BLaER1 (cell line): ENCODE data around the gene CELF1.
"Not testable (repeated sequence)": the region's sequence is repeated elsewhere in the genome, so short reads cannot be mapped to it uniquely, and the experiment has no call there.

Experiments used
- H3K27ac ChIP-seq: shearing (Covaris generic); formaldehyde crosslinking; 2 replicates; pipeline ENCODE4 v1.8.1; 2022
- H3K27me3 ChIP-seq: shearing (Covaris generic); formaldehyde crosslinking; 2 replicates; pipeline ENCODE4 v1.8.1; 2022
- H3K36me3 ChIP-seq: shearing (Covaris generic); formaldehyde crosslinking; 2 replicates; pipeline ENCODE4 v1.8.1; 2022
- H3K4me1 ChIP-seq: shearing (Covaris generic); formaldehyde crosslinking; 2 replicates; pipeline ENCODE4 v1.8.1; 2022
- H3K4me2 ChIP-seq: shearing (Covaris generic); formaldehyde crosslinking; 2 replicates; pipeline ENCODE4 v1.8.1; 2022
- H3K4me3 ChIP-seq: shearing (Covaris generic); formaldehyde crosslinking; 2 replicates; pipeline ENCODE4 v1.8.1; 2022
- H3K9ac ChIP-seq: shearing (Covaris generic); formaldehyde crosslinking; 2 replicates; pipeline ENCODE4 v1.8.1; 2022
- H3K9me3 ChIP-seq: shearing (Covaris generic); formaldehyde crosslinking; 2 replicates; pipeline ENCODE4 v1.8.1; 2022
- H4K20me1 ChIP-seq: shearing (Covaris generic); formaldehyde crosslinking; 2 replicates; pipeline ENCODE4 v1.8.1; 2022
- Cebpa-rat ChIP-seq: shearing (Covaris generic); IDR thresholded peaks from 2 replicates; pipeline ENCODE4 v1.8.1; 2022

Gene CELF1

GRCh38 chr11:47529951-47530350, 23.0 kb downstream of the CELF1 start:
- no peak overlapping the region for H3K4me2 ChIP-seq
- H3K9me3 ChIP-seq = no peaks in the 10 kb centered on the region
- peaks cover 58% of the 10 kb centered on the region for H3K36me3 ChIP-seq
- TF ChIP-seq Cebpa-rat = no peak
- H3K4me3 ChIP-seq = no peak overlapping the region
- H4K20me1 ChIP-seq = peaks cover 100% of the 10 kb centered on the region
- H3K9ac ChIP-seq = no peak overlapping the region
- H3K27me3 ChIP-seq = no peaks in the 10 kb centered on the region
- no peak overlapping the region for H3K27ac ChIP-seq
- H3K4me1 ChIP-seq = peaks cover 57% of the 10 kb centered on the region

GRCh38 chr11:47527186-47527585, 25.7 kb downstream of the CELF1 start:
- H3K4me3 ChIP-seq = no peak overlapping the region
- H4K20me1 ChIP-seq = peaks cover 100% of the 10 kb centered on the region
- TF ChIP-seq Cebpa-rat = no peak
- H3K9me3 ChIP-seq = no peaks in the 10 kb centered on the region
- H3K36me3 ChIP-seq = peaks cover 61% of the 10 kb centered on the region
- H3K27ac ChIP-seq = no peak overlapping the region
- no peak overlapping the region for H3K9ac ChIP-seq
- no peak overlapping the region for H3K4me2 ChIP-seq
- H3K4me1 ChIP-seq = peaks cover 51% of the 10 kb centered on the region
- no peaks in the 10 kb centered on the region for H3K27me3 ChIP-seq

GRCh38 chr11:47526032-47526431, 26.9 kb downstream of the CELF1 start:
- Histone ChIP-seq H3K4me2 (peak overlapping the region; percentile 10; the same call in 1 of the 2 replicates), H4K20me1 (peaks cover 100% of the 10 kb centered on the region), H3K36me3 (peaks cover 56% of the 10 kb centered on the region), H3K4me1 (peaks cover 43% of the 10 kb centered on the region)
- H3K27ac ChIP-seq, H3K9ac ChIP-seq, H3K9me3 ChIP-seq, H3K27me3 ChIP-seq, H3K4me3 ChIP-seq: not testable (repeated sequence)

- peaks cover 49% of the 10 kb centered on the region for H3K36me3 ChIP-seq
- TF ChIP-seq Cebpa-rat = no peak
- peaks cover 100% of the 10 kb centered on the region for H4K20me1 ChIP-seq
- no peaks in the 10 kb centered on the region for H3K9me3 ChIP-seq
- H3K9ac ChIP-seq = peak overlapping the region; percentile 39; the same call in 1 of the 2 replicates
- no peaks in the 10 kb centered on the region for H3K27me3 ChIP-seq
- no peak overlapping the region for H3K4me3 ChIP-seq
- peak overlapping the region; percentile 37 for H3K27ac ChIP-seq
- peak overlapping the region; percentile 27 for H3K4me2 ChIP-seq
- H3K4me1 ChIP-seq = peaks cover 39% of the 10 kb centered on the region
Measured at GRCh38 chr11:47524291-47524874, 28.5 kb downstream of the CELF1 start.

- Histone ChIP-seq H3K4me2 (peak overlapping the region; percentile 27), H3K9me3 (no peaks in the 10 kb centered on the region), H3K36me3 (peaks cover 45% of the 10 kb centered on the region), H3K4me3 (no peak overlapping the region), H3K27ac (no peak overlapping the region), H3K9ac (peak overlapping the region; percentile 13; the same call in 1 of the 2 replicates), H4K20me1 (peaks cover 100% of the 10 kb centered on the region), H3K27me3 (no peaks in the 10 kb centered on the region), H3K4me1 (peaks cover 44% of the 10 kb centered on the region)
- TF ChIP-seq Cebpa-rat = no peak
Measured at GRCh38 chr11:47523490-47524225, 29.3 kb downstream of the CELF1 start.

GRCh38 chr11:47518212-47518964, 34.5 kb downstream of the CELF1 start:
- peaks cover 64% of the 10 kb centered on the region for H3K4me1 ChIP-seq

GRCh38 chr11:47516984-47517853, 35.7 kb downstream of the CELF1 start:
- H3K9me3 ChIP-seq = no peaks in the 10 kb centered on the region
- peaks cover 20% of the 10 kb centered on the region for H3K36me3 ChIP-seq
- no peak overlapping the region for H3K4me3 ChIP-seq
- peaks cover 100% of the 10 kb centered on the region for H4K20me1 ChIP-seq
- H3K27ac ChIP-seq = no peak overlapping the region
- no peak for TF ChIP-seq Cebpa-rat
- H3K9ac ChIP-seq = no peak overlapping the region
- no peaks in the 10 kb centered on the region for H3K27me3 ChIP-seq
- H3K4me1 ChIP-seq = peaks cover 67% of the 10 kb centered on the region
- H3K4me2 ChIP-seq = 0 out of 2 replicates have a peak overlapping the region, but pooled peaks have one; percentile 67

More at GRCh38 chr11:47518212-47518964, 34.5 kb downstream of the CELF1 start:
- no peak for TF ChIP-seq Cebpa-rat
- H3K27ac ChIP-seq = no peak overlapping the region
- no peaks in the 10 kb centered on the region for H3K9me3 ChIP-seq
- H3K27me3 ChIP-seq = no peaks in the 10 kb centered on the region
- H3K4me2 ChIP-seq = peak overlapping the region; percentile 47
- H3K9ac ChIP-seq = 0 out of 2 replicates have a peak overlapping the region, but pooled peaks have one; percentile 27
- no peak overlapping the region for H3K4me3 ChIP-seq
- peaks cover 20% of the 10 kb centered on the region for H3K36me3 ChIP-seq
- H4K20me1 ChIP-seq = peaks cover 100% of the 10 kb centered on the region

GRCh38 chr11:47516155-47516554, 36.8 kb downstream of the CELF1 start:
- Histone ChIP-seq H3K36me3 (peaks cover 28% of the 10 kb centered on the region), H3K4me1 (peaks cover 78% of the 10 kb centered on the region), H3K27me3 (no peaks in the 10 kb centered on the region), H4K20me1 (peaks cover 100% of the 10 kb centered on the region), H3K4me2 (peak overlapping the region; percentile 67; the same call in 1 of the 2 replicates), H3K27ac (no peak overlapping the region), H3K9ac (no peak overlapping the region), H3K4me3 (no peak overlapping the region), H3K9me3 (no peaks in the 10 kb centered on the region)
- TF ChIP-seq Cebpa-rat = no peak
